SK-N-SH treated with all-trans-retinoic acid at 6 μM for 48 hours (cell line): ENCODE measurements around the gene CYTH3.

ENCODE experiments used
- ATAC-seq: fragments of 200-7000 bp; cut with Tn5 transposase; 3 replicates; pipeline ENCODE4 v1.9.1; 2020; ENCODE audit warnings: mild to moderate bottlenecking, moderate library complexity
- ARNTL ChIP-seq: fragments of 450-650 bp; formaldehyde crosslinking; IDR thresholded peaks from 2 replicates; pipeline ENCODE4 v1.5.0; 2020; ENCODE audit warnings: low read depth, mild to moderate bottlenecking, moderate library complexity, borderline replicate concordance
- ESRRG ChIP-seq: fragments of 250-450 bp; sonication (Bioruptor Pico); IDR thresholded peaks from 2 replicates; pipeline ENCODE4 v1.6.1; 2021; ENCODE audit warnings: mild to moderate bottlenecking
- GLIS3 ChIP-seq: fragments of 250-450 bp; sonication (Bioruptor Pico); IDR thresholded peaks from 2 replicates; pipeline ENCODE4 v1.5.0; 2020; ENCODE audit warnings: mild to moderate bottlenecking, moderate library complexity
- OSR1 ChIP-seq: fragments of 250-450 bp; sonication (Bioruptor Pico); IDR thresholded peaks from 2 replicates; pipeline ENCODE4 v1.8.0; 2022; ENCODE audit warnings: moderate library complexity, mild to moderate bottlenecking, inconsistent platforms
- PPARA ChIP-seq: fragments of 250-450 bp; sonication (Bioruptor Pico); IDR thresholded peaks from 2 replicates; pipeline ENCODE4 v1.5.0; 2020; ENCODE audit warnings: mild to moderate bottlenecking, borderline replicate concordance
- RARB ChIP-seq: fragments of 250-450 bp; sonication (Bioruptor Pico); IDR thresholded peaks from 2 replicates; pipeline ENCODE4 v1.8.0; 2021; ENCODE audit warnings: mild to moderate bottlenecking, moderate library complexity
- SNAI2 ChIP-seq: fragments of 250-450 bp; sonication (Bioruptor Pico); IDR thresholded peaks from 2 replicates; pipeline ENCODE4 v1.5.0; 2020; ENCODE audit warnings: mild to moderate bottlenecking, moderate library complexity
- TCF4 ChIP-seq: fragments of 250-450 bp; sonication (Bioruptor Pico); IDR thresholded peaks from 2 replicates; pipeline ENCODE4 v1.8.0; 2021; ENCODE audit warnings: mild to moderate bottlenecking, moderate library complexity, borderline replicate concordance
- TOX ChIP-seq: fragments of 250-450 bp; sonication (Bioruptor Pico); IDR thresholded peaks from 2 replicates; pipeline ENCODE4 v1.8.0; 2021; ENCODE audit warnings: mild to moderate bottlenecking, moderate library complexity, borderline replicate concordance
- ZC3H10 ChIP-seq: fragments of 250-450 bp; sonication (Bioruptor Pico); IDR thresholded peaks from 2 replicates; pipeline ENCODE4 v1.5.1; 2021; ENCODE audit warnings: mild to moderate bottlenecking, moderate library complexity
- ZFP3 ChIP-seq: fragments of 250-450 bp; sonication (Bioruptor Pico); IDR thresholded peaks from 2 replicates; pipeline ENCODE4 v1.5.0; 2020; ENCODE audit warnings: mild to moderate bottlenecking, moderate library complexity
- ZNF565 ChIP-seq: fragments of 450-650 bp; formaldehyde crosslinking; conservative IDR thresholded peaks from 2 replicates; pipeline ENCODE4 v1.5.0; 2020; ENCODE audit warnings: low read depth, mild to moderate bottlenecking, moderate library complexity
- ZNF70 ChIP-seq: fragments of 450-650 bp; formaldehyde crosslinking; IDR thresholded peaks from 2 replicates; pipeline ENCODE4 v1.5.0; 2020; ENCODE audit warnings: mild to moderate bottlenecking, moderate library complexity
- ZNF8 ChIP-seq: fragments of 450-650 bp; formaldehyde crosslinking; IDR thresholded peaks from 2 replicates; pipeline ENCODE4 v1.5.0; 2020; ENCODE audit warnings: mild to moderate bottlenecking, moderate library complexity
- TF ChIP-seq, protein P1 (sequence below): fragments of 250-450 bp; sonication (Bioruptor Pico); IDR thresholded peaks from 2 replicates; pipeline ENCODE4 v1.5.1; 2021; ENCODE audit warnings: mild to moderate bottlenecking, moderate library complexity
- TF ChIP-seq, protein P2 (sequence below): fragments of 250-450 bp; sonication (Bioruptor Pico); IDR thresholded peaks from 2 replicates; pipeline ENCODE4 v1.5.1; 2020; ENCODE audit warnings: low read depth, mild to moderate bottlenecking, moderate library complexity
- TF ChIP-seq, protein P3 (sequence below): fragments of 250-450 bp; sonication (Bioruptor Pico); IDR thresholded peaks from 2 replicates; pipeline ENCODE4 v1.8.0; 2020; ENCODE audit warnings: mild to moderate bottlenecking, moderate library complexity, borderline replicate concordance
- TF ChIP-seq, protein P4 (sequence below): fragments of 250-450 bp; sonication (Bioruptor Pico); IDR thresholded peaks from 2 replicates; pipeline ENCODE4 v1.5.0; 2020; ENCODE audit warnings: mild to moderate bottlenecking, moderate library complexity

The CYTH3 gene

DNA sequence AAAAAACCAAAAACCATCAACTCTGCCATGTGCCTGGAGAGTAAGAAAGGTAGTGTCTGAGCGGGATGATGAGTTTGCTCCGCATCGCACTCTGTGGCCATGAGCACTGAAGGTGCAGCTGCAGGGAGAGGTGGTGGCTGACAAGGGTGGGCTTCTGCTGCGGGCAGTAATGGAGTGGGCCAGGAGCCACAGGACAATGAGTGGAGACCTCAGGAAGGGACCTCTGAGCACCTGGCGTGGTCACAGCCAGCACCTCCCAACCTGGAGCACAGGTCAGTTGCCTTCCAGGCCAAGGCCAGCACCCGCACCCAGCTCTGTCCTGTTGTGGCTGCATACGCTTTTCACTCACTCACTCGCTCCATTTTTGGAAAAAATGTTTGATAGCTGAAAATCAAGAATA lies 125.8 kb downstream of the CYTH3 start:
- TF ChIP-seq, protein P1, sequence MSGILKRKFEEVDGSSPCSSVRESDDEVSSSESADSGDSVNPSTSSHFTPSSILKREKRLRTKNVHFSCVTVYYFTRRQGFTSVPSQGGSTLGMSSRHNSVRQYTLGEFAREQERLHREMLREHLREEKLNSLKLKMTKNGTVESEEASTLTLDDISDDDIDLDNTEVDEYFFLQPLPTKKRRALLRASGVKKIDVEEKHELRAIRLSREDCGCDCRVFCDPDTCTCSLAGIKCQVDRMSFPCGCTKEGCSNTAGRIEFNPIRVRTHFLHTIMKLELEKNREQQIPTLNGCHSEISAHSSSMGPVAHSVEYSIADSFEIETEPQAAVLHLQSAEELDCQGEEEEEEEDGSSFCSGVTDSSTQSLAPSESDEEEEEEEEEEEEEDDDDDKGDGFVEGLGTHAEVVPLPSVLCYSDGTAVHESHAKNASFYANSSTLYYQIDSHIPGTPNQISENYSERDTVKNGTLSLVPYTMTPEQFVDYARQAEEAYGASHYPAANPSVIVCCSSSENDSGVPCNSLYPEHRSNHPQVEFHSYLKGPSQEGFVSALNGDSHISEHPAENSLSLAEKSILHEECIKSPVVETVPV = no peak
- TF ChIP-seq RARB (CRISPR knock-in tag) = no peak
- TF ChIP-seq, protein P2, sequence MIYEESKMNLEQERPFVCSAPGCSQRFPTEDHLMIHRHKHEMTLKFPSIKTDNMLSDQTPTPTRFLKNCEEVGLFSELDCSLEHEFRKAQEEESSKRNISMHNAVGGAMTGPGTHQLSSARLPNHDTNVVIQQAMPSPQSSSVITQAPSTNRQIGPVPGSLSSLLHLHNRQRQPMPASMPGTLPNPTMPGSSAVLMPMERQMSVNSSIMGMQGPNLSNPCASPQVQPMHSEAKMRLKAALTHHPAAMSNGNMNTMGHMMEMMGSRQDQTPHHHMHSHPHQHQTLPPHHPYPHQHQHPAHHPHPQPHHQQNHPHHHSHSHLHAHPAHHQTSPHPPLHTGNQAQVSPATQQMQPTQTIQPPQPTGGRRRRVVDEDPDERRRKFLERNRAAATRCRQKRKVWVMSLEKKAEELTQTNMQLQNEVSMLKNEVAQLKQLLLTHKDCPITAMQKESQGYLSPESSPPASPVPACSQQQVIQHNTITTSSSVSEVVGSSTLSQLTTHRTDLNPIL (CRISPR knock-in tag) = no peak
- TF ChIP-seq TOX = no peak
- TF ChIP-seq PPARA (CRISPR knock-in tag) = no peak
- no peak for TF ChIP-seq ZNF70
- TF ChIP-seq GLIS3 (CRISPR knock-in tag) = no peak
- no peak for ATAC-seq

DNA sequence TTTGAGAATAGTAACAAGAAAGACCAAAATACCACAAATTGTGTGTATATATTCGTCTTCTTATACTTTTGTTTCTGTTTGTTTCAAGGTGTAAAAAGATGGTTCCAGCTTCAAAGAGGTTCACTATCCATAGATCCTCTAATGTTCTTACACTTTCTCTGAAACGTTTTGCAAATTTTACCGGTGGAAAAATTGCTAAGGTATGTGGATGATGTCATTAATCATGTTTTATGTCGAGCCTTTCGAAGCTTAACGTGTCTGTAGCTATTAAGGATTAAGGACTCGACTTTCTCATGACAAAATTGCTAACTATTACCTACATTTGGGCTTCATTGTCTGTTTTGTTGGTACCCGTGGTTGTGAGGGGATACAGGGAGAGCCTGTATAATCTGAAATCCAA lies 128.4 kb downstream of the CYTH3 start:
- TF ChIP-seq ZNF70 = no peak
- TF ChIP-seq, protein P3, sequence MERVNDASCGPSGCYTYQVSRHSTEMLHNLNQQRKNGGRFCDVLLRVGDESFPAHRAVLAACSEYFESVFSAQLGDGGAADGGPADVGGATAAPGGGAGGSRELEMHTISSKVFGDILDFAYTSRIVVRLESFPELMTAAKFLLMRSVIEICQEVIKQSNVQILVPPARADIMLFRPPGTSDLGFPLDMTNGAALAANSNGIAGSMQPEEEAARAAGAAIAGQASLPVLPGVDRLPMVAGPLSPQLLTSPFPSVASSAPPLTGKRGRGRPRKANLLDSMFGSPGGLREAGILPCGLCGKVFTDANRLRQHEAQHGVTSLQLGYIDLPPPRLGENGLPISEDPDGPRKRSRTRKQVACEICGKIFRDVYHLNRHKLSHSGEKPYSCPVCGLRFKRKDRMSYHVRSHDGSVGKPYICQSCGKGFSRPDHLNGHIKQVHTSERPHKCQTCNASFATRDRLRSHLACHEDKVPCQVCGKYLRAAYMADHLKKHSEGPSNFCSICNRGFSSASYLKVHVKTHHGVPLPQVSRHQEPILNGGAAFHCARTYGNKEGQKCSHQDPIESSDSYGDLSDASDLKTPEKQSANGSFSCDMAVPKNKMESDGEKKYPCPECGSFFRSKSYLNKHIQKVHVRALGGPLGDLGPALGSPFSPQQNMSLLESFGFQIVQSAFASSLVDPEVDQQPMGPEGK (CRISPR knock-in tag) = no peak
- TF ChIP-seq PPARA (CRISPR knock-in tag) = no peak
- TF ChIP-seq ZNF565 (CRISPR knock-in tag) = no peak
- TF ChIP-seq ARNTL (CRISPR knock-in tag) = no peak
- TF ChIP-seq, protein P2 (CRISPR knock-in tag) = no peak
- TF ChIP-seq TCF4 (CRISPR knock-in tag) = no peak
- ATAC-seq = no peak

DNA sequence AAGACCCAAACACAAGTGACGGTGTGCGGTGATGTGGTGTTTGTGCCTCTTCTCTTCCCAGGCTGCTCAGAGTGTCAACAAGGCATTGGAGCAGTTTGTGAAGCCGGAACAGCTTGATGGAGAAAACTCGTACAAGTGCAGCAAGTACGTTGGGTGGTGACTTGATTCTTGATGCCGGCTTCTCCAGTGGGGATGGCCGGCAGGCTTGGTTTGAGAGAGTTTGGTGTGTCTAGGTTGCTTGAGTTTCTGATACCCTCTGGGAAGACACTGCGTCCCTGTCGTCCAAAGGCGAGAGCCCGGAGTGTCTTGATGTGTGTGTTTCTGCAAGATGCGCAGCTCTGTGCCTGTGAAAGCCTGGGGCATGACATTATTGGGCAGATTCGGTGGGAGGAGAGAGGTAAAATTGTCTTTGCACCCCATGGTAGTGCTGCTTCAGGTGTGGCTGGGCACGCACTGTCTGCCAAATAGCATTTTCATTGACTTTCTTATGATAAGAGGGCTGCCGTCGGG lies 129.5 kb downstream of the CYTH3 start:
- no peak for TF ChIP-seq OSR1 (CRISPR knock-in tag)
- no peak for TF ChIP-seq ZNF70
- TF ChIP-seq ZC3H10 (CRISPR knock-in tag) = no peak
- TF ChIP-seq, protein P4, sequence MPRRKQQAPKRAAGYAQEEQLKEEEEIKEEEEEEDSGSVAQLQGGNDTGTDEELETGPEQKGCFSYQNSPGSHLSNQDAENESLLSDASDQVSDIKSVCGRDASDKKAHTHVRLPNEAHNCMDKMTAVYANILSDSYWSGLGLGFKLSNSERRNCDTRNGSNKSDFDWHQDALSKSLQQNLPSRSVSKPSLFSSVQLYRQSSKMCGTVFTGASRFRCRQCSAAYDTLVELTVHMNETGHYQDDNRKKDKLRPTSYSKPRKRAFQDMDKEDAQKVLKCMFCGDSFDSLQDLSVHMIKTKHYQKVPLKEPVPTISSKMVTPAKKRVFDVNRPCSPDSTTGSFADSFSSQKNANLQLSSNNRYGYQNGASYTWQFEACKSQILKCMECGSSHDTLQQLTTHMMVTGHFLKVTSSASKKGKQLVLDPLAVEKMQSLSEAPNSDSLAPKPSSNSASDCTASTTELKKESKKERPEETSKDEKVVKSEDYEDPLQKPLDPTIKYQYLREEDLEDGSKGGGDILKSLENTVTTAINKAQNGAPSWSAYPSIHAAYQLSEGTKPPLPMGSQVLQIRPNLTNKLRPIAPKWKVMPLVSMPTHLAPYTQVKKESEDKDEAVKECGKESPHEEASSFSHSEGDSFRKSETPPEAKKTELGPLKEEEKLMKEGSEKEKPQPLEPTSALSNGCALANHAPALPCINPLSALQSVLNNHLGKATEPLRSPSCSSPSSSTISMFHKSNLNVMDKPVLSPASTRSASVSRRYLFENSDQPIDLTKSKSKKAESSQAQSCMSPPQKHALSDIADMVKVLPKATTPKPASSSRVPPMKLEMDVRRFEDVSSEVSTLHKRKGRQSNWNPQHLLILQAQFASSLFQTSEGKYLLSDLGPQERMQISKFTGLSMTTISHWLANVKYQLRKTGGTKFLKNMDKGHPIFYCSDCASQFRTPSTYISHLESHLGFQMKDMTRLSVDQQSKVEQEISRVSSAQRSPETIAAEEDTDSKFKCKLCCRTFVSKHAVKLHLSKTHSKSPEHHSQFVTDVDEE (CRISPR knock-in tag) = no peak
- no peak for TF ChIP-seq SNAI2 (CRISPR knock-in tag)
- no peak for ATAC-seq

DNA sequence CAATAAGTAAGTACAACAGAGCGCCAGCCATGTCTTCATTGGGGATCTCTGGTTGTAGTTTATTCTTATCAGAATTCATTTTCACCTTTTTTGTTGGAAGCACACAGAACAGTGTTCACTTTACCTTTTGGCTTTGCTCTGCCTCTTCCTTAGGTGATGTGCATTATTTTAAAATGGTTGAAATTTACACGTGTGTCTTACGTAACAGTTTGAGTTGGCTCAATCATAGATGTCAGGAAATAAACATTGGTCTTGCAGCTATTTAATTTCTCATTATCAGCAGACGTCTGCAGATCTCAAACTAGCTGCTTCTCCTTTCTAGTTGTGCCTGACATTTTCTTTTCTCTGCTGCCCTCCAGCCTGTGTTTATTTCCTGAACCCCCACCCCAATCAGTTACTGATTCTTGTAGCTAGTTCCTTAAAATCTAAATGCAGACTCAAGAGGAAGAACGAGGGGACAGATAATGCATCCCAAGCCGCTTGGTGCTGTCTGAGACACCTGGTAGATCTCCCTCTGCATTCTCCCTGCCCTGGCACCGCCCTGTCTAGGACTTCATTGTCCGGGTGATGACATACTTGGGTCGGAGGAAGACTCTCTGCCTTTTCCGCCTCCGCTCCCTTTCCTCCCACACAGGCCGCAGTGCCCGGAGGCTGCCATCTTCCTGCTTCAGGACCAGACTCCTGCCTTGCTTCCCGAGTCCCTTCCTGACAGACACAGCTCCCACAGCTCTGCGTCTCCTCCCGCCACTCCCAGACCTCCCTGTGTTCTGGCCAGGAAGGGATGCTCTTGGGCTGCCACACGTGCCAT lies 133.0 kb downstream of the CYTH3 start:
- TF ChIP-seq TCF4 (CRISPR knock-in tag) (no peak), ARNTL (CRISPR knock-in tag) (no peak), GLIS3 (CRISPR knock-in tag) (no peak), ZFP3 (CRISPR knock-in tag) (no peak), ZNF70 (no peak), ZNF8 (CRISPR knock-in tag) (no peak), TOX (no peak), RARB (CRISPR knock-in tag) (no peak), ESRRG (CRISPR knock-in tag) (no peak)
- TF ChIP-seq, protein P2 (CRISPR knock-in tag) = no peak
- TF ChIP-seq, protein P3 (CRISPR knock-in tag) = no peak
- ATAC-seq = no peak; the same call in 2 of the 3 replicates
